VCaP (cell line): ENCODE data around the gene UROC1.

Source experiments
- H3K27ac ChIP-seq: fragments of 450-650 bp; 2 replicates; pipeline ENCODE4 v1.5.1; 2017
- TF ChIP-seq, protein P1 (sequence below): fragments of 450-650 bp; conservative IDR thresholded peaks from 2 replicates; pipeline ENCODE4 v1.5.1; 2017; ENCODE audit warnings: mild to moderate bottlenecking, moderate library complexity

UROC1 gene

DNA sequence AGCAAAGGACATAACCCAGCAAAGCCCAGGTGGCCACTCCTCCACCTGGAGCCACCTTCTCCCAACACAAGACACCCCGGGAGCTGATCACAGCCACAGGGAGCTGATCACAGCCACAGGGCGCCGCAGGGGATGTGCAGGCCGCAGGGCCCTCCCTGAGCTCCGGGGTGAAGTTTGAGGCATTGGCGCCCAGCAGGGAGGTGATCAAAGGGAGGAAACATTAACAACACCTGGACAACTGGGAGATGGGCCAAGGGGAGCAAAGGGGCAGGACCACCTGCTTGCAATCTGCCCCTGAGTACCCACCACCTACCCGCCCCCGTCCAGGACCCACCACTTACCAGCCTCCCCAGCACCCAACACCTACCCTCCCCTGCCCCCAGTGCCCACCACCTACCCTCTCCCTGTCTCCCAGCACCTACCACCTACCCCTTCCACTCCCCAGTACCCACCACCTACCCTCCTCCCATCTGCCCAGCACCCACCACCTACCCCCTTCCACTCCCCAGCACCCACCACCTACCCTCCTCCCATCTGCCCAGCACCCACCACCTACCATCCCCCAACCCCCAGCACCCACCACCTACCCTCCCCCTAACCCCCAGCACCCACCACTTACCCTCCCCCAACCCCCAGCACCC lies 2.4 kb downstream of the UROC1 start:
- no peak overlapping the region for H3K27ac ChIP-seq
- TF ChIP-seq, protein P1, sequence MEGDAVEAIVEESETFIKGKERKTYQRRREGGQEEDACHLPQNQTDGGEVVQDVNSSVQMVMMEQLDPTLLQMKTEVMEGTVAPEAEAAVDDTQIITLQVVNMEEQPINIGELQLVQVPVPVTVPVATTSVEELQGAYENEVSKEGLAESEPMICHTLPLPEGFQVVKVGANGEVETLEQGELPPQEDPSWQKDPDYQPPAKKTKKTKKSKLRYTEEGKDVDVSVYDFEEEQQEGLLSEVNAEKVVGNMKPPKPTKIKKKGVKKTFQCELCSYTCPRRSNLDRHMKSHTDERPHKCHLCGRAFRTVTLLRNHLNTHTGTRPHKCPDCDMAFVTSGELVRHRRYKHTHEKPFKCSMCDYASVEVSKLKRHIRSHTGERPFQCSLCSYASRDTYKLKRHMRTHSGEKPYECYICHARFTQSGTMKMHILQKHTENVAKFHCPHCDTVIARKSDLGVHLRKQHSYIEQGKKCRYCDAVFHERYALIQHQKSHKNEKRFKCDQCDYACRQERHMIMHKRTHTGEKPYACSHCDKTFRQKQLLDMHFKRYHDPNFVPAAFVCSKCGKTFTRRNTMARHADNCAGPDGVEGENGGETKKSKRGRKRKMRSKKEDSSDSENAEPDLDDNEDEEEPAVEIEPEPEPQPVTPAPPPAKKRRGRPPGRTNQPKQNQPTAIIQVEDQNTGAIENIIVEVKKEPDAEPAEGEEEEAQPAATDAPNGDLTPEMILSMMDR, result no peak

DNA sequence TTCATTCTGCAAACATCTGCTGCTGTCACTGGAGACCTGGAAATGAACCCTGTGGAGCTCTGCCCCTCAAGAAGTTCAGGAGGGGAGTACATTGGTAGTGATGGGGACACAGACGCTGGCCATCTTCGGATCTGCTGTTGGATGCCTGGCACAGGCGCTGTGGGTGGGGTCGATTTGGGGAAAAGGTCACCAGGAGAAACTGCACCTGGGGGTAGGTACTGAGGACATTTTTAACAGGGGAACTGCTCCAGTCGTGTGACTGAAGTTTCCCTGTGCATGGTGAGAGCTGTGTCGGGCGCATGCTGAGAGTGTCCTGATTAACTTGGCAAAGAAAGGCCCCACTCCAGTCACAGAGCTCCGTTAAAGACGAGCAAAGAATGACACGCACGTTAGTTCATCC lies 3.4 kb downstream of the UROC1 start:
- H3K27ac ChIP-seq, result no peak overlapping the region
- TF ChIP-seq, protein P1, result no peak

DNA sequence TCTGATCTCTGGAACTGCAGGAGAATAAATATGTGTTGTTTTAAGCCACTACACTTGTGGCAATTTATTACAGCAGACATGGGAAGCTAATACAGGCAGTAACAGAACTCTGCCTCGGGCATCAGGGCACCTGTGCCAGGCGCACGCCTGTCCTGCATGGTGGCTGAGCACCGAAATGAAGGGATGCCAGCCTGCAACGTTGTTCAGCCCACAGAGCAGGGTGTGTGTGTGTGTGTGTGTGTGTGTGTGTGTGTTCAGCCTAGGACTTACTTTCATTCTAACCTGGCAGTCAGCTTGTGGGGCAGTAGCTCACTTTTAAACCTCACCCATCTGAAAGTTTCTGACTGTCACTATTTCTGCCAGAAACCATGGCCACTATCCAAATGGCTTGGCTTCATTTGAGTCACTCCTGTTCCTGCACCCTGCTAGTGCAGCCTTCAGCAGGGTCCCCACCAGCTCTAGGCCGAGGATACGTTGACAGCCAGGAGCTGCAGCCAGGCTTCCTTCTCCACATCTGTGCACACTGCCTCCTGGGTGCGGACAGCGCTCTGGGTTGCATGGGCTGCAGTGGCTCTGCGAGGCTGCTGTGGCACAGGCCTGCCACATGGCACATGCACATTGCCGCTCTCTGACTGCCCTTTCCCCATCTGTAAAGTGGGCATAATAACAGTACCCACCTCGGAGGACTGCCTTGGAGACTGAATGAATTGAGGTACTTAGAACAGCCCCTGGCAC lies 4.5 kb downstream of the UROC1 start:
- TF ChIP-seq, protein P1, result no peak
- H3K27ac ChIP-seq, result no peak overlapping the region

DNA sequence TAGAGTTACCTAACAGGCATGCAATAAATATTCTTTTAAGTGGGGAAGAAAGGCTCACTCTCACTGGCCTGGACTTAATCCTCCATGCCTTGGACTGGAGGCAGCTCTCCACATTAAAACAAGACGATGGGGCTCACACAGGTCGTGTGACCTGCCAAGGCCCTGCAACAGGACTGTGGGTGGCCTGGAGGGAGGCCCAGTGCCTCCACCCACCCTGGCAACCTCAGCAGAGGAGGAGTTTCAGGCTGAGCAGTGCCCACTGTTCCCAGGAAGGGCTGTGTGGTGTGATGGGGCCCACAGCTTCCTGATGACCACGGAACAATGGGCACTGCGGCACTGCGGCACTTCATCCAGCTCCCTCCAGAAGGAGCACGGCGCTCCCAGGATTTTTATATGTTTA lies 5.5 kb downstream of the UROC1 start:
- TF ChIP-seq, protein P1, result no peak
- no peak overlapping the region for H3K27ac ChIP-seq

DNA sequence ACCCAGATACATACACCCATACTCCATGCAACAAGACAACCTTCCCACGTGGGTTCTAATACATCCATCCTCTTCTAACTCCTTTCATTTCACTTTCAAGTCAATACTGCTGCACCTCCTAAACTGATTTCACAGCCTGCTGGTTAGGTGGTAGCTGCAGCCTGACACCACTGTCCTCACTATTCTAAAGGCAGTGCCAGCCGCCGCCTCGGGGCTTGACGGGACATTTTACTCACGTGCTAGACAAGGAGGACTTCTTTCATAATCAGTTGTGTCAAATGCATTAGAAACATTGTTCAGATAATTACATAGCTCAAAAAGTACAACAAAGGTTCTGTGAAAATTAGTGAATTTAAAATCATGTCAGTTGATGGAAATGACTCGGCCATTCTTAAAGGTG lies 6.3 kb downstream of the UROC1 start:
- TF ChIP-seq, protein P1, result no peak
- no peak overlapping the region for H3K27ac ChIP-seq

DNA sequence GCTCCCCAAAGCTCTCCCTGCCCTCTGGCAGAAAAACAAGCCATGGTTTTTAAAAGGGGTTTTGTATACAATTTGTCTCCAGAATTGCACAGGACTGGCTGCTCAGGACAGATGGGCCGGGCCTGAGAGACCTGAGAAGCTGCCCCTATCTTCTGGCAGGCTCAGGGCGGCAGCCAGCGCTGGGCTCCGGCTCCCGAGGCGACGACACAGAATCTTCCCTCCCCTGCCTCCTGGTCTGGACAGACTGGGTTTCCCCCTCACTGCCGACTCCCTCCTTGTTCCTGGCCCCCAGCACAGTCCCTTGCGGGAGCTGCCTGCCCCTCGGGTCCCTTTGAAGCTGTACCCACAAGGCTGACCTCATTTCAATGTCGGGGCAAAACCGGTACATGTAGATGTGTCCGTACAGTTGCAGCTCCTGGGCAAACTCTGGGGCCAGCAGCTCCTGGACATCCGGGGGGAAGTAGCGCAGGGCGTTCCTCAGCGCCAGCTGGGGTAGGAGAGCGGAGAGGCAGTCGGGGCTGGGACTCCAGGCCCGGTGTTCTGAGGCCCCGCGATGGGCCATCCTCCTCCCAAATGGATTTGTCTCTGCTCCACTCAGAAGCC lies 7.2 kb downstream of the UROC1 start:
- no peak overlapping the region for H3K27ac ChIP-seq
- TF ChIP-seq, protein P1, result no peak

DNA sequence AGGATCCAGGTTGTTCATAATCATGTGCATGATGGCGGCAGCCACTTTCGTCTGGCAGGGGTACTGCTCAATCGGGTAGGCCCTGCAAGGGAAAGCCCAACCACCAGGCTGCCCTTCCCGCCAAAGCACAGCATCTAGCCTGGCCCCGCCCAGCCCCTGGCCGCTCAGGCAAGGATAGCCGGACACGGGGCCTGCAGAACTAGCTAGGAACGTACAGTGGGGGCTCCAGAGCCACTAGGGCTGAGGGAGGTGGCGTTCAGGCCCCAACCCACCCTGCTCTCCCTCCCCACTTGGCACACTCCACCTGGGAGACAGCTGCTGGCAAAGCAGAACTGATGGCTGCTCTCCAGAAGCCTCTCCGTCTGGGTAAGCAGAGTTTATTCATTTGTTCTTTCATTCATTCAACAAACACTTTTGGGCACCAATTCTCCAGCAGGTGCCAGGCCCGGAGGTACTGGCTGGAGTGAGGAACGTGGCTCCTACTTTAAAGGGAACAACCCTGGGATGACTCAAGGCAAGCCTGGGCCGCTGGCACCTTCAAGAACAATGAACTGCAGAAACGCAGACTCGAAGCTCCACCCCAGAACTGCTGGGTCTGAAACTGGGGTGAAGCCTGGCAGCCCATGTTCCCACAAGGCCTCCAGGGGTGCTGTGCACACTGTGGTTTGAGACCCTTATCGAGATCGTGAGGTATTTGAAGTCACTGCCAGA lies 7.8 kb downstream of the UROC1 start:
- TF ChIP-seq, protein P1, result no peak
- H3K27ac ChIP-seq, result no peak overlapping the region
